KG1 (cell line): Measurements from ENCODE around the gene VENTX.

Experiments used
- DNase-seq: peaks from one replicate; lab custom pipeline; 2025; lab: John Stamatoyannopoulos, UW

Gene VENTX

GRCh38 chr10:133272301-133272963, 34.8 kb downstream of the VENTX start:
- no peak for DNase-seq

GRCh38 chr10:133272964-133273420, 35.3 kb downstream of the VENTX start:
- no peak for DNase-seq

GRCh38 chr10:133273534-133274143, 36.0 kb downstream of the VENTX start:
- no peak for DNase-seq

- DNase-seq: peak; percentile 39
These were observed 37.4 kb downstream of the VENTX start for GRCh38 chr10:133274751-133275683.

GRCh38 chr10:133275684-133276092, 38.0 kb downstream of the VENTX start:
- no peak for DNase-seq

- no peak for DNase-seq
These were observed 38.4 kb downstream of the VENTX start for GRCh38 chr10:133276100-133276434.

GRCh38 chr10:133276435-133277201, 39.0 kb downstream of the VENTX start, which contains the start of gene ADAM8:
Gene ADAM8 (minus strand): TSS chr10:133276868. CDS start chr10:133276817, 51 bp downstream.
- DNase-seq: no peak

- DNase-seq: no peak
These were observed 39.8 kb downstream of the VENTX start for GRCh38 chr10:133277277-133277992.

- no peak for DNase-seq
These were observed 40.4 kb downstream of the VENTX start for GRCh38 chr10:133277993-133278576.

- peak; percentile 69 for DNase-seq
These were observed 41.1 kb downstream of the VENTX start for GRCh38 chr10:133278577-133279265.

- no peak for DNase-seq
These were observed 41.9 kb downstream of the VENTX start for GRCh38 chr10:133279326-133280226.

- no peak for DNase-seq
These were observed 42.9 kb downstream of the VENTX start for GRCh38 chr10:133280391-133281059.

- no peak for DNase-seq
These were observed 43.4 kb downstream of the VENTX start for GRCh38 chr10:133281084-133281483.

GRCh38 chr10:133281628-133282372, 44.1 kb downstream of the VENTX start:
- no peak for DNase-seq

- no peak for DNase-seq
These were observed 45.3 kb downstream of the VENTX start for GRCh38 chr10:133282846-133283390.

- DNase-seq: no peak
These were observed 46.3 kb downstream of the VENTX start for GRCh38 chr10:133283931-133284330.

GRCh38 chr10:133285217-133285616, 47.6 kb downstream of the VENTX start:
- no peak for DNase-seq

GRCh38 chr10:133286366-133286765, 48.7 kb downstream of the VENTX start:
- DNase-seq: no peak
